Measurements from ENCODE around the gene MYO15A. TPM values are rescaled to one million over a fixed set of nuclear protein-coding genes. Genes with fewer than 3 reads are reported as not detected.

The MYO15A gene
- total RNA-seq, 1 experiment from 2014 or later = 0.26 TPM

DNA sequence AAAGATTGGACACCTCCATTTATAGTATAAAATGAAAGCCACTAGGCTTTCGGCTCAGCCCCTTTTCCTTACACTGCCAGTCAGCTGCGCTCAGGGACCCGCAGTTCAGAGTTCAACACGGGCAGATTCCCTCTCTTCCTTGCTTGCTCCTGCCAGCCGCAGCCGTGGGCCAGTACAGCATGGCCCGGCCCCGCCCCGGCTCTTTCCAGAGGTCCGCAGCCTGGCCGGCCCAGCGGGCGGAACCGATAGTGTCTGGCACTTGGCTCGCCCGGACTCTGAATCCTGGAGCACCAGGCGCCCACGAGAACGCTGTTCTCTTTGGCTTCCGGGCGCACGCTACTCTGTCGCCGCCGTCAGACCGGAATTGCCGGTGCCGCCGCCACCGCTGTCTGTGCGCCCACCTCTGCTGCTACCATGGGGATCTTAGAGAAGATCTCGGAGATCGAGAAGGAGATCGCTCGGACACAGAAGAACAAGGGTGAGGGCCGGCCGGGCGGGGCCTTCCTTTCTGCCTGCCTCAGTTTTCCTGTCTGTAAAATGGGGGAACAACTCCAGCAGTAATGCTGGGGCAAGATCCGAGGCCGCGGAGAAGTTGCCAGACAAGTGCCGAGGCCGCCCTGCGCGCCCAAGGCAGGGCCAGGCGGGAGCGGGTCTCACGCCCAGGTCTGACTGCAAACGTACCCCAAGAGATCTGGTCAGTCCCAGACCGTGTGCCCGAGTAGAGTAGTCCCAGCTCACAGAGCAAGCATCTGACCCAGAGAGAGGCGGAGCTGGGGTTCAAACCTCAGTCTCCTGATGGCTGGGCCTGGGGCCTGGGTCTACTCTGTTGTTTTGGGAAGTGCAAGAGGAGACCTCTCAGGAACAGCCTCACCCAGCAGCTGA is 20.7 kb upstream of the MYO15A start, which contains the start of gene DRG2:
DRG2 (plus strand) TSS at position 339 of the 882 bp plus-strand sequence; CDS start at position 415, 76 bp downstream.
- peak within 1 kb of the TSS; percentile 97 for H3K4me3 ChIP-seq (ENCODE audit: low read length)
- ChIA-PET POLR2A (ENCODE audit: unreplicated experiment) (no interaction called here), CTCF (no interaction called here)
- H3K4me2 ChIP-seq (ENCODE audit: low read length) = peak within 1 kb of the TSS; percentile 88
- intact Hi-C loops (cut with micrococcal nuclease) = no loop called here
- no peaks in the 10 kb centered on the region for H3K27me3 ChIP-seq (ENCODE audit: low read length)
- H3K27ac ChIP-seq (ENCODE audit: low read length) = peak within 1 kb of the TSS; percentile 50
- DNase-seq (peak; percentile 96), ATAC-seq (peak; percentile 94)
- TSS peak; percentile 79 for BruUV-seq (replicated peaks)
- peak within 1 kb of the TSS; percentile 93 for H2AFZ ChIP-seq (ENCODE audit: low read length)
- H3K9me3 ChIP-seq (ENCODE audit: low read length) = no peaks in the 10 kb centered on the region
- TF ChIP-seq, protein P1, sequence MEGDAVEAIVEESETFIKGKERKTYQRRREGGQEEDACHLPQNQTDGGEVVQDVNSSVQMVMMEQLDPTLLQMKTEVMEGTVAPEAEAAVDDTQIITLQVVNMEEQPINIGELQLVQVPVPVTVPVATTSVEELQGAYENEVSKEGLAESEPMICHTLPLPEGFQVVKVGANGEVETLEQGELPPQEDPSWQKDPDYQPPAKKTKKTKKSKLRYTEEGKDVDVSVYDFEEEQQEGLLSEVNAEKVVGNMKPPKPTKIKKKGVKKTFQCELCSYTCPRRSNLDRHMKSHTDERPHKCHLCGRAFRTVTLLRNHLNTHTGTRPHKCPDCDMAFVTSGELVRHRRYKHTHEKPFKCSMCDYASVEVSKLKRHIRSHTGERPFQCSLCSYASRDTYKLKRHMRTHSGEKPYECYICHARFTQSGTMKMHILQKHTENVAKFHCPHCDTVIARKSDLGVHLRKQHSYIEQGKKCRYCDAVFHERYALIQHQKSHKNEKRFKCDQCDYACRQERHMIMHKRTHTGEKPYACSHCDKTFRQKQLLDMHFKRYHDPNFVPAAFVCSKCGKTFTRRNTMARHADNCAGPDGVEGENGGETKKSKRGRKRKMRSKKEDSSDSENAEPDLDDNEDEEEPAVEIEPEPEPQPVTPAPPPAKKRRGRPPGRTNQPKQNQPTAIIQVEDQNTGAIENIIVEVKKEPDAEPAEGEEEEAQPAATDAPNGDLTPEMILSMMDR (conservative IDR thresholded peaks at IDR 0.05; ENCODE audit: low read depth, low read length) = no peak
- no peak for TF ChIP-seq EZH2 (IDR thresholded peaks at IDR 0.05; ENCODE audit: low read length, unreplicated experiment)
- no peak for TF ChIP-seq EZH2phosphoT487 (IDR thresholded peaks at IDR 0.05; ENCODE audit: borderline replicate concordance, low read length)
- no peaks in the 10 kb centered on the region for H4K20me1 ChIP-seq (ENCODE audit: low read length)
- peak within 1 kb of the TSS; percentile 97 for H3K9ac ChIP-seq (ENCODE audit: low read length)
- H3K36me3 ChIP-seq (ENCODE audit: low read depth, low read length) = peaks cover 10% of the 10 kb centered on the region; the same call in 1 of the 2 replicates
- peaks cover 9% of the 10 kb centered on the region for H3K4me1 ChIP-seq (ENCODE audit: insufficient read depth, low read length)
- H3F3A ChIP-seq (ENCODE audit: low read length, unreplicated experiment) = no peaks in the 10 kb centered on the region
- H3K79me2 ChIP-seq (ENCODE audit: low read length) = peaks cover 40% of the 10 kb centered on the region
- no peaks in the 10 kb centered on the region for H3K9me2 ChIP-seq (replicated peaks; ENCODE audit: low read length)

DNA sequence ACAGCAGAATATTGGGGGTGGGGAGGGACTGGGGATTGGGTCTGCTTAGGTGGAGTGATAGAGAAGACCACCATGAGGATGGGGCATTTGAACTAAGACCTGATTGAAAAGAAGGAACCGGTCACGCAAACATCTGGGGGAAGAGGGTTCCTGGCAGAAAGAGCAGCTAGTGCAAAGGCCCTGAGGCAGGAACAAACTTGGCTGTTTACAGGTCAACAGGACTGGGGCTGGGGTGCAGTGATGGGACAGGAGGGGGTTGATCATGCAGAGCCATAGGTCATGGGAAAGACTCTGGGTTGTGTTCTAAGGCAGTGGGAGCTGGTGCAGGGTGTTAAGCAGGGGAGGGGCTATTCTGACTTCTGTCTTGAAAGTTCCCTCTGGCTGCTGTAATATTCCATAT is 18.9 kb upstream of the MYO15A start:
- ChIA-PET POLR2A (ENCODE audit: unreplicated experiment) (no interaction called here), CTCF (no interaction called here)
- H3K27ac ChIP-seq (ENCODE audit: low read length) = no peak overlapping the region
- no peaks in the 10 kb centered on the region for H3F3A ChIP-seq (ENCODE audit: low read length, unreplicated experiment)
- peaks cover 40% of the 10 kb centered on the region for H3K79me2 ChIP-seq (ENCODE audit: low read length)
- H3K4me3 ChIP-seq (ENCODE audit: low read length) = no peak overlapping the region
- peak overlapping the region; percentile 88 for H3K4me2 ChIP-seq (ENCODE audit: low read length)
- no peaks in the 10 kb centered on the region for H3K27me3 ChIP-seq (ENCODE audit: low read length)
- BruUV-seq (replicated peaks) = no TSS peak
- H3K9me2 ChIP-seq (replicated peaks; ENCODE audit: low read length) = no peaks in the 10 kb centered on the region
- H2AFZ ChIP-seq (ENCODE audit: low read length) = no peak overlapping the region
- H4K20me1 ChIP-seq (ENCODE audit: low read length) = no peaks in the 10 kb centered on the region
- TF ChIP-seq, protein P1 (conservative IDR thresholded peaks at IDR 0.05; ENCODE audit: low read depth, low read length) = no peak
- no peak for TF ChIP-seq EZH2phosphoT487 (IDR thresholded peaks at IDR 0.05; ENCODE audit: borderline replicate concordance, low read length)
- TF ChIP-seq EZH2 (IDR thresholded peaks at IDR 0.05; ENCODE audit: low read length, unreplicated experiment) = no peak
- DNase-seq (no peak), ATAC-seq (no peak)
- no peak overlapping the region for H3K9ac ChIP-seq (ENCODE audit: low read length)
- intact Hi-C loops (cut with micrococcal nuclease) = no loop called here
- H3K9me3 ChIP-seq (ENCODE audit: low read length) = no peaks in the 10 kb centered on the region
- peaks cover 9% of the 10 kb centered on the region for H3K4me1 ChIP-seq (ENCODE audit: insufficient read depth, low read length)
- peaks cover 24% of the 10 kb centered on the region for H3K36me3 ChIP-seq (ENCODE audit: low read depth, low read length)

Measured in PC-3 (cell line).